Pons (tissue), 1 donor: ENCODE data around the gene ELFN2.

Source experiments
- DNase-seq: peaks from one replicate; pipeline ENCODE4 v3.0.0-alpha.2; 2016; ENCODE audit warnings: low spot score

Gene ELFN2

DNA sequence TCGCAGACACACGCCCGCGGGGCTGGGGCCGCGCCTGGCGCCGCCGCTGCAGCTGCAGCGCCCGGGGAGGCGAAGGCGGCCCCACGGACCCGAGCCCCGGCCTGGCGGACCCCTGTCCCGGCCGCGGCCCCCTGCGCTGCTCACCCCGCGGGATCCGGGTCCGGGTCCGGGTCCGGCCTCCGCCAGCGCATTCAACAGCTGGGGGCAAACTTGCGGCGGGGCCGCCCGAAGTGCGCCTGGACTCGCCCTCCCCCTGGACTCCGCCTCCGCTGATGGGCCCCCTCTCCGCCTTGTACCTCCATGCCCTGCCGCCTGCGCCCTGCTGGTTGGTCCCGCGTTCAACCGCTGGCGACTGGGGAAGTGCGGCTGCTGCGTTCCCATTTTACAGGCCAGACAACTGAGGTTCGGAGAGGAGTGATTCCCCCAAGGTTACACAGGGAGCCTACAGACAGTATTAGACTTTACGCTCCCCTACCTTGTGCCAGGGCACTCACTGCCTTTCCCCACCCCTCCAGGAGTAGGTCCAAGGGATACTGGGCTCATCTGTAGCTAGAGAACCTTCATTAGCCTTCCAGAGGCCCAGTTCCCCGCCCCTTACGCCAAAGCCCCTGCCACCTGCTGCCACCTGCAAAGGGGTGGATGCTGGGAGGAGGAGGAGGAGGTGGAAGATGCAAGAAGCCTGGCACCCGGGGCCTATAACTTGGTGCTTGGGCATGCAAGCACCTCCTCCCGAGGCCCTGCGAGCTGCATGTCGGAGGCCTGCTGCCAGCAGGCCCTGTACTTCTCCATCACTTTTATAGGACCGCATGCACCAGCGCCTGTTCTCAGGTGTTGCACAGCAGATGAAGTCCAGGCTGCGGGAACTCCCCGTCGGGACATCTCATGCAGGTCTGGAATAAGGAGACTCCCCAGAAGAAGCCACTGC, 694 bp upstream of the ELFN2 start:
- DNase-seq: no peak

DNA sequence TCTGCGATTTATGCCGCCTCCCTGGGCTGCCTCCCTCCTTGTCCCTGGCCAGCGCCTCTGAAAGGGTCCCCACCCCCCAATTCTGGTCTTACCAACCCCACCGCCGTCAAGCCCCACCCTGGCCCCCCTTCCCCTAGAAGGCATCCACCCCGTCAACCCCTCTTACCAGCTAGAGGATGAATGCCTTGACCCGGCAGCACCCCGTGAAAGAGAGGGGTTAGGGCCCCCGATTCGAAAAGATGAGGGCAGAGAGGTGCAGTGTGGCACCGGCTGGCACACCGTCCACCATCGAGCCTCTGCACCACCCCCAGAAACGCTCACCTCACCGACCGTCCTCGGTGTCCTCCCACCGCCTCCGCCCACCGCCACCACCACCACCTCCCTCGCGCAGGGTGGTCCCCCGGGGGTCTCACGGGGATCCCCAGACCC, 559 bp downstream of the ELFN2 start:
- no peak for DNase-seq

DNA sequence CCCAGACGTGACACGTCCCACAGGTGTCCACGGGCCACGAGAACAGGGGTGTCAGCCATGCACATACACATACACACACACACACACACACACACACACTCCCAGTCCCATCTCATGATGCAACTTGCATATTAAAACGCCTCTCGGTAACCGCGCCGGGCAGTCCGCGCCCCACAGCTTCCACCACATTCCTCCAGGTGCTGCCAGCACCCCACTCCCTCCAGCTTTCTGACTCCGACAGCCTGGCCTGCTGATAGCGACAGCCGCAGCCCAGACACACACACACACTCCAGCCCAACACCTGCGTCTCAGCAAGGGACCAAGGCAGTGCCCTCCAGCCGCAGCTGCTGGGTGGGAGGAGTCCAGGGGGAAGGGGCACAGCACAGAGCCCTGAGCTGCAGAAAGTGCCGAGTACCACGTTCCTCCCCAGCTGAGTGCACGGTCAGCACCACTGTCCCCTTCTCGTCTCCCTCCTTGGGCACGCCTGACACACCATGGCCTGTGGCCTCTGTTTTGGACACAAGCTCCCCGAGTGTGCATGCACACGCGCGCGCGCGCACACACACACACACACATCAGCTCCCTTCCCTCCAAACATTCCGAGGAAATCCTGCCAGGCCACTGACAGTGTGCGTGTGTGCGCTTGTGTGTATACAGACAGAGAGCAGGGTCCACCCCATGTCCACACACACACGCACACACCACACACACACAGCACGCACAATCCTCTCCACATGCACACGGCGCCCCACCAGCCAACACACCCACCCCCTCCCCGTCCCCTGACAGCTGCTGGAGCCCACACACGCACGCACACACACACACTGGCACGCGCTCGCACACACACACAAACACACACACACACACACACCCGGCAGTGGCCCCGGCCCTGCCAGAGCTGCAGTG, 1.2 kb downstream of the ELFN2 start:
- DNase-seq: no peak

DNA sequence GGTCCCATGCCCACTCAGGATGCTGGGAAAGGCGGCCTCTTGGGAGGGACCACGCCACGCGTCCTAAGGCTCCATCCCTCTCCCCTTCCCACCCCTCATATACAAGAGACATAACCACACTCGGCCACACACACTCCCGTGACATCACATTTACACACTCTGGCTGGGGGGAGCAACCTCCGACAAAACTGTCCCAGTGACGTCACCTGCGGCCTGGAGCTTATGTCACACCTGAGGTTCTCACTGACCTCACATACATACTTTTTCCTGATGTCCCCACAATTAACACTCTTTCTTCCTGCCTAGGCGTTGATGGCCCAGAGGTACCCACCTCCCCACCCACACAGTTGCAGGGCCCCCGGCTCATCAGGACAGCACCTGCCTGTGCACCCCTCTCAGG, 1.9 kb downstream of the ELFN2 start:
- DNase-seq: no peak

DNA sequence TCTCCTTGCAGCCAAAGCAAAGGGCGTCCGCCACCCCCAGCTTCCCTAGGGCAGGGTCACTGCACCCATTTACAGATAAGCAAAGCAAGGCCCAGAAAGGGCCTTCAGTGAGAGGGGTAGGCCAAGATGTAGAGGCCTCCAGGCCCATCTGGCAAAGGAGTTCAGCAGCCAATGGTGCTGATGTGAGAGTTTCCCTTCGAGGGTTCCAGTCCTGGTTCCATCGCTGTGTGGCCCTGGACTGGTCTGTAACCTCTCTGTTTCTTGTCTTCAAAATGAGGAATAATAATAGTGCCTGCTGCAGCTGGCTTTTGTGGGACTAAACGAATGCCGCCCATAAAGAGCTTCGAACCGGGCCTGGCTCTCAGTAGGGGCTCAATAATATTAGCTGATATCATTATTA, 4.0 kb downstream of the ELFN2 start:
- DNase-seq: no peak

DNA sequence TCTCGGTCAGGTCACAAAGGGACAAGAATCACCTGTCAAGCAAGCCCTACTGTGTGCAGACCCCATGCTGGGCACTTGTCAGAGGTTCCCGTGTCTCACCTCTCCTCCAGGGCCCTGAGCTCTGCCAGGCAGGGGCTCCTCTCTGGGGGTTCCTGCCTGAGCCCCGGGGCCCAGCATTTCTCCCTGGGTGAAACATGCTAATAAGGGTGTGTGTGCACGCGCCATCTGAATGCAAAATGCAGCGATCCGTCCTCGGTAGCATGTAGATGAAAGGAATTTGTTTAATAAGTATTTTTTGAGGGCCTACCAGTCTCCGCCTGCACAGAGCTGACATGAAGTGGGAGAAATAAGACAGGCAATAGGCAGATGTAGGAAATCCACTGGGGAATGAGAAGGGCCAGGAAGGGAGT, 5.8 kb downstream of the ELFN2 start:
- no peak for DNase-seq

DNA sequence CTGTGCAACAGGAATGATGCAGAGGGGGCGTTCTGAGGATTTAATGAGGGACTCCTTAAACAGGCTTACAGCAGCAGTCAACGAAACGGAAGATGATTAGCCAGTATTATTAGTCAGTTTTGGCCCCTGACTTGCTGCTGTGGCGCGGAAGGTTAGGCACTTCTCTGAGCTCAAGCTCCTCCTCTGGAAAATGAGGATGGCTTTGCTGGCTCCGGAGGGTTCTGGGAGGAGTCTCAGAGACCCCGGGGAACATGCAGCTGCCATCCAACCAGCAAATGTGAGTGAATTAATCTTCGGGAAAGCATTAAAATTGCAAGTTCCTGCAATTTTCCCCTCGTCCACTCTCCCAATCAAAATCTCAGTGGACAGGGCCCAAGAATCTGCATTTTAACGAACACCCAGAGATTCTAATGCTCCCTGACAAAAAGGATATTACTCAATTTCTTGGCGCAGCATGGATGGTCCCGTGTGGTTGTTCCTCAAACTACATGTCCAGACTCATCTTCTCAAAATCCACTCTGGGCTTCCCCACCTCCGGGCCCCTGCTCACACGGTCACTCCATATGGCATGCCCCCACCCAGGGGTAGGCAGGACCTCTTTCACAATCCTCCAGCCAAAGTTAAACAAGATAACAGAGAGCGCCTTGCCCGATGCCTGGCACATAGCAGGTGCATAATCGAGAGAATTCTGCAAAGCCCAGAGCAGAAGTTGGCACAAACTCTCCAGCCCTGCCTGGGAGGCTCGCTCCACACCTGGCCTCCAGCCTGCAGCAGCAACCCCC, 6.4 kb downstream of the ELFN2 start:
- DNase-seq: no peak

DNA sequence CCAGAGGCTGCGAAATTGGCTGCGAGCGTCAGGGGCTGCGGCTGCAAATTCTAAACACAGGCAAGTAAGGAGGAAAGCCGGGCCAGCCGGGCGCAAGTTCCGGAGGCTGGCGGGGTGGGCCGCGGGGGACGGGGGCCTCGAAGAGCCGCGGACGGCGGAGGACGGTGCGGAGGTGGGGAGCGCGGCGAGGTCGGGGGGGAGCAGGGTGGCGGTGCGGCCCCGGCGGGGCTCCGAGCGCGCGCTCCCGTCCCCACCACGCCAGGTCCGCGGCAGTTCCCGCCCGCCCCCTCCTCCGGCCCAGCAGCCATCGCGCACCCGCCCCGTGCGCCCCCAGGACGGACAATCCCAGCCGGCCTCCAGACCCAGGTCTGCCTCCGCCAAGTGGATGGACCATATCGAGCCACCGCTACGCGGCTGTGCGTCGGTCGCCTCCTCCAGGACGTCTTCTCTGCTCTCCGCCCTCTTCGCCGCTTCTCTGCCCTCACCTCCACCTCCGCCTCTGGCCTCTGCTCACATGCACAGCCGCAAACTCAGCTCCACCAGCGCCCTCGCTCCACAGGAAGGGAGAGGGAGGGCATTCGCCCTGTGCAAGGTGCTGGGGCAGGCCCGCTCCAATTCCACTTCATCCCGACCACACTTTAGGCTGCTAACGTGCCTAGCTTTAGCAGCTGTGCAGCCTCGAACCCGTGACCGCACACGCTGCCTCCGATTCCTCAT, 7.2 kb downstream of the ELFN2 start:
- DNase-seq: no peak

DNA sequence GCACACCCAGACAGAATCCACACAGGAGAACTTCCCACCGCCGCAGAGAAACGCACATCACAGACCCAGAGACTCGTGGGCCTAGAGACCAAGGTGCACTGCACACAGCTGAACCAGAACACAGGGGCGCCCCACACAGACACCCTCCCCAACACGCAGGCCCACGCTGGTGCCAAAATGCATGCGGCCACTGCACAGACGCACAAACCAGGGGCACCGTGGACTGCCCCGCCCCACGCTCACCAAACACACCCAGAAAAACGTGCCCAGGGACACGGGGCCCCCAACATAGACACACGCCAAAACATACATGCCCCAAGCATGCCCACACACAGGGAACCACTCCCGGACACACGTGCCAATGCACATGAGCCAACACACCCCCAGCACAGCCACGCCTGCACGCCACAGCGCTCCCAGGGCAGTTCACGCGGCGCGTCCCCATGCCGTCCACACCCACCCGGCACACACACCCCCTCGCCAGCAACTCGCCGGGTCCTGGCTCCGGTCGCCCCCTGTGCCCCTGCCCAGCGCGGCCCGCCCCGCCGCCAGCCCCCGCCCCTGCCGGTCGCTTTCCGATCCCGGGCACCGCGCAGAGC, 7.8 kb downstream of the ELFN2 start:
- no peak for DNase-seq

DNA sequence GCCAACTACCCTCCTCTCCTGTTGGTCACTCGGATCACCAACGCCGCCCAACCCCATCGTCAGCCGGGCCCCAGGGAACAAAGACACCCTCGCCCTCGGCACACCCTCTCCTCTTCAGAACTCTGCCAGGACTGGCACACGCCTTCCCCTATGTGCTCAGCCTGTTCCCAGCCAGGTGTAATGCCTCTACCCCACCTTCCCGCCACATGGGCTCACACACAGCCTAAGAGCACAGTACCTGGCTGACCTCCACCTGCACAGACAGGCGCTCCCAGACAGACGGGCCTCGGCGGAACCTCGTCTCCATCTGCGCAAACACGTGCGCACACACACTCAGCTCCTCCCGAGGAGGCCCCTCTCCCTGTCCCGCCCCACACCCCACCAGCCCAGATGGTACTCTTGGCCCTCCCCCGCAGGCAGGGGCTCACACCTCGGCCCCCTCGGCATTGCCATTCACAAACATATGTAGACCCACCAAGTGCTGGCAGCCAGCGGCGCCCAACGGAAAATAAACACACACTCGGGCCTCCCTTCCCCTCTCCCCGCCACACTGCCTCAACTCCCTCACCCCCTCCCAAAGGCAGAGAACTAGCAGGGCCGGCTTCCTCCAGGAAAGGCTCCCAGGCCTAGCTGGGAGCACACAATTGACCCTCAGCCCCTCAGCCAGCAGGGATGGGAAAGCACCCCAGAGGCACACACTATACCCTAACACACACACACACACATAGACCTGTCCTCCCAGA, 8.5 kb downstream of the ELFN2 start:
- no peak for DNase-seq

DNA sequence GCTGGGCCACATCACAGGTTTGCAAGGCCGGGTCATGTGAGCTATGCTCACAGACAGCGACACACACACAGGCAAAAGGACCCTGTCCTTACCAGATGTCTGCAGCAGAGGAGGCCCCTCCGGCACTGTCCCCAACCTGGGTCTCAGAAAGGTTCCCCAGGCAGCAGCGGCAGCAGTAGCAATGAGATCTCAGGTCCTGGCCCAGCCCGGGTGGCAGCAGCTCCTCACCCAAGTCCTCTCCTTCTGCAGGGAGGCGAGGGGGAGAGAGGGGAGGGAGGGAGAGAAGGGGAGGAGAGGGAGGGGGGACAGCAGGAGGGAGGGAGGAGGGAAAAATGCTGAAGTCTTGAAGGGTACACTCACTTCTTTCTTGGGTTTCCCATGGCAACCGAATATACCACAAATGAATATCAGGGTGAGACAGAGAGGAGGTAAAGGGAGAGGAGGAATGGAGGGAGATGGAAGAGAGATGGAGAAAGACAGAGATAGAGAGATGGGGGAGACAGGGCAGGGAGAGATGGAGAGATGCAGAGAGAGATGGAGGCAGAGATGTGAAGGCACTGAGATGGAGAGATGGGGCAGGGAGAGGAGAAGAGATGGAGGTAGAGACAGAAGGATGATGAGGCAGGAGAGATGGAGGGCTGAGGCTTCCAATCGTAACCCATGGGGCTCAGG, 9.5 kb downstream of the ELFN2 start:
- DNase-seq: no peak

DNA sequence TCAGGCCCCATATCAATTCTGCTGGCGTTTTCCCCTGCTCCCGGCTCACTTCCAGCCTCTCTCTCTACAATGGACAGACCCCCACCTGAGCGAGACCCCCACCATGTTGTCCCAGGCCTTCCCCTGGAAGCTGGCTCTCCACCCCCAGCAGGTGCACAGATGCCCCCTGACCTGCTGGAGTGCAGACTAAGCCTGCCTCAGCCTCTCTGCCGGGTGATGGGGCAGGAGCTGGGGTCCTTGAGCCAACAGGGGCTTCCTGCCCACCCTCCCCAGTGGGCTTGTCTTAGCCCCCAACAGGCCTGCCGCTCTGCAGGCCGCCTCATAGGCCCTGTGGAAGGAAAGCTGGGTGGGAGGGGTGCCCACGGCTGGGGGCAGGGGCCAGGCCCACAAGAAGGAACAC, 10.0 kb downstream of the ELFN2 start:
- DNase-seq: no peak

DNA sequence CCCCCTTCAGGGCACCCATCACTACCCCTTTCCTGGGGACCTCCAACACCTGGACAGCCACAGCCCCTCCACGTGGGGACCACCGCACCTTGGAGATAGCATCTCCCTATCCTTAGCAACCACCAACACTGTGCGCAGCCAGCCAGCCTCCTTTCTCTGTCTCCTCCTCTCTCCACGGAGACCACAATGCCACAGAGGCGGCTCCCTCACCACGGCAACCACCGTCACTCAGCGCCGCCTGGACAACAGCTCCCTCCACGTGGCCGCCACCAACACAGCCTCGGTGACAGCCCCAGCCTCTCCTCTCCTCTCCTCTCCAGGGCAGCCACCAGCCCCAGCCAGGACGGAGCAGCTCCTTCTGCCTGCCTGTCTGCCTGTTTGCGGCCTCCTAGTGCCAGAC, 10.5 kb downstream of the ELFN2 start:
- DNase-seq: no peak

DNA sequence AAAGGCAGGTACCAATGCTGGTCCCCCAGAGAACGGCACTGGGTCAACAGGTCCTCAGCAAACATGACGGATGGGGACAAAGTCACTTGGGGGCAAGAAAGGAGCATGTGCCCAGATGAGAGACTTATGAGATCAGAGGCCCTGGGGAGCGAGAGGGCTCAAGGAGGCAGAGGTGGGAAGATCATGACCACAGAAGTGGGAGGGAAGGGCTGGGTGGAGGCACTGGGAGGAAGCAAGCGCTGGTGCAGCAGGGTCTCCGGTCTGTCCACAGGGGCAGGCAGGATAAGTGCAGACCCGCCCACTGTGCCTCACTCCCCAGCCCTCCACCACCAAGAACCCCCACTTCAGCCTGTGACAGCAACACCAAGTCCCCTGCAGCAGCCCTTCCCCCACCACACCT, 10.9 kb downstream of the ELFN2 start:
- no peak for DNase-seq

DNA sequence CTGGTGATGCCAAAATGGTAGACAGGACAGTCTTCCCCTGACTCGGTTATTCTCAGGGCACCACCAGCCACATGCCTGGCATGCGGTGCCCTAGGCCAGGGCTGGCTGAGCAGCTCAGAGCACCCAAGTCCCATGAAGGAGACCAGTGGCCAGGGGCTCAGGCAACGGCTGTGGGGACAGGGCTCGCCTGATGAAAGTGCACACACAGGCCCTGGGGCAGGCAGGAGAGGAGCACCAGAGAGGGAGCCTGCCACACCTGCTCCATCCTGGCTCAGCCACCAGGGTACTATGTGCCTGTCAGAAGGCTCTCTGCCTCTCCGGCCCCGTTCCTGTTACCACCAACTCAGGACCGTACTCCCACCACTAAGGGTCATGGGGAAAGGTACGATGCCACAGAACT, 12.1 kb downstream of the ELFN2 start:
- no peak for DNase-seq

DNA sequence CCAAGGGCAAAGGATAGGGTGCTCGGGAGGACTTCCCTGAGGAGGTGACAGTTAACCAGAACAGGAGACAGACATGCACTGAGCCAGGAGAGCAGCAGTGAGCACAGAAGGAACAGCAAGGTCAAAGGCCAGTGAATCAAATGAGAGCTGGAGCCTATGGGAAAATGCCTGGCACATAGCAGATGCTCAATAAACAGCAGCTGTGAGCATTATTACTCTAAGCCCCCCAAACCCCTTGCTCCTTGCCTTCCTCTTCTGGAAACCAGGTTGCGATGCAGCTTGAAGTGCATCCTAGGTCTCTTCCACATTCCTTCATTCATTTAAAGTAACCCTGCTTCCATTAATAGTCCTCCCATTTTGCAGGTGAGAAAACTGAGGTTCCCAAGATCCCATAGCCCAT, 13.0 kb downstream of the ELFN2 start:
- no peak for DNase-seq

DNA sequence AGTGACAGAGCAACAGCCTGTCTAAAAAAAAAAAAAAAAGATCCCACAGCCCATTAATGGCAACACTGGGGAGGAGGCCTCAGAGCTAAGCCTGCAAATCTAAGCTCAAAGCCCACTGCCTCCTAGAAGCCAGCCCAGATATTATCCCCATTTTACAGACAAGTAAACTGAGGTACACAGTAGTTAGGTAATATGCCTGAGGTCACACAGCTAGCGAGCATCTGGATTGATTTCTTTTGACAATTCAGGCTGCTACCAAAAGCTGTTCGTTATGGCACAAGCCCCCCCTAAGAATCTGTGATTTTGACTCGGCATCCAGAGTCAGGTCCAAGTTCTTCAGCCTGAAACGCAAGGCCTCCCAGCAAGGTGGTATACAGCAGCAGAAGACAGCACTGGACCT, 13.7 kb downstream of the ELFN2 start:
- no peak for DNase-seq

DNA sequence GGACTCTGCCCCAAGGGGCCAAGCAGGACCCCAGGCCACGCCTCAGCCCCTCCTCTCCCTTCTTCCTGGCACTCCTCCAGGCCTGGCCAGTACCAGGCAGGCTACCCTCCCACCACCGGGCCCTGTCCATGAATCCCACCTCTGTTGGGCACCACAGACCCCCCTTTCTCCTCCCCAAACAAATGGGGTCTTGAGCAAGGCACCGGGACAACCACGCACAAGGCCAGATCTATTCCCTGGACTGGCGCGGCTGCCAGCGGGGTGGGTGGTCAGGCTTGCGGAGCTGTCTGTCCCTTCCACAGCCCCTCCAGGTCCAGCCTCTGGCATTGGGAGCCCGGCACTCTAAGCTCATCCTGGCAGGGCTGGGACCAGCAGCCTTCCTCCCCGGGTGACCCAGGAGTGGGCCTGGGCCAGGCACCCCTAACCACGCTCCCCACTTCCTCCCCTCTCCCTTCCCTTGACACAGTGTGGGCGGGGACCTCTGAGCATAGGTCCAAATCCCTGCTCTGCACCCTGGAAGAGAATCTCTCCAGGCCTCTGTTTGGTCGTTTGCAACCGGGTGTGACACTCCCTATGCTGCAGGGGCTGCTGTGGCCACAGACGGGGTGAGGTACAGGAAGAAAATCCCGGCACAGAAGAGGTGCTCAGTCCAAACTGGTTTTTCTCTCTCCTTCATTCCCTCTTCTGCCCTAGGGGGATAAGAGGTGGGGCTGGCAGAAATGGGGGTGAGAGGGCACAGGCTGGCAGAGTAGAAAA, 14.6 kb downstream of the ELFN2 start:
- no peak for DNase-seq

DNA sequence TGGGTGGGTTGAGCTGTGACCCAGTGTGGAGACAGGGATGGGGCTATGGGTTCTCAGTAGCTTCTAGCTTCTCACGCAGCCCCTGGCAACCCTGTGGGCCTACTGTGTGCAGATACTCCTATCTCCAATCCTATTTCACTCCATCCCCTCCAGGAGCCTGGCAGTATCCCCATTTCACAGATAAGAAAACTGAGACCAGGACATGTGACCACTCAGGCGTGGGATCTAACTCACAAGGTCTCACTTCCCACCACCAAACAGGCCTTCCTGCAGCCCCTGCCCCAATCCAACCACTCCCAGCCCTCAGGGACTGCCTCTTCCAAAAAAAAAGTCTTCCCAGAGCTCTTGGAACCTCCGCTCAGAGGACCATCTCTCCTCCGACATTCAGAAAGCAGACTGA, 15.6 kb downstream of the ELFN2 start:
- DNase-seq: no peak
